ENCODE results near the gene KIF22.
"Not testable (repeated sequence)": the region's sequence is repeated elsewhere in the genome, so short reads cannot be mapped to it uniquely, and the experiment has no call there.

The KIF22 gene

DNA sequence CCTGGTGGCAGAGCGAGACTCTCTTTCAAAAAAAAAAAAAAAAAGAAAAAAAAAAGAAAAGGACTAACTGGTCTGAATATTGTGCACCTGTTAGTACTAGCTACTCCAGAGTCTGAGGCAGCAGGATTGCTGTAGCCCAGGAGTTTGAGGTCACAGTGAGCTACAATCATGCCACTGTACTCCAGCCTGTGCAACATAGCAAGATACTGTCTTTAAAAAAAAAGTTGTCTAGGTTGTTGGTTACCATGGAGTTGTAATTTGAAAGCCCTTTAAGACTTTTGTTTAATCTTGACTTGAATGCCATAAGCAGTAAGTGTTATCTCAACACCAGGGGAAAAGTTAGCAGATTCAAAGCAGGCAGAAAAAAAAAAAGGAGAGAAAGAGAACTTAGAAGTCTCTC lies 33.9 kb upstream of the KIF22 start:
- no peaks in the 10 kb centered on the region for H3K27me3 ChIP-seq (replicated peaks; ENCODE audit: control insufficient read depth, insufficient read depth, low read length)
- no peaks in the 10 kb centered on the region for H3K36me3 ChIP-seq (ENCODE audit: control insufficient read depth, insufficient read depth, low read length)
- no peak overlapping the region for H3K4me3 ChIP-seq (replicated peaks; ENCODE audit: low read depth, low read length)
- DNase-seq (ENCODE audit: extremely low read depth, insufficient read length): no peak
- TF ChIP-seq, protein P1, sequence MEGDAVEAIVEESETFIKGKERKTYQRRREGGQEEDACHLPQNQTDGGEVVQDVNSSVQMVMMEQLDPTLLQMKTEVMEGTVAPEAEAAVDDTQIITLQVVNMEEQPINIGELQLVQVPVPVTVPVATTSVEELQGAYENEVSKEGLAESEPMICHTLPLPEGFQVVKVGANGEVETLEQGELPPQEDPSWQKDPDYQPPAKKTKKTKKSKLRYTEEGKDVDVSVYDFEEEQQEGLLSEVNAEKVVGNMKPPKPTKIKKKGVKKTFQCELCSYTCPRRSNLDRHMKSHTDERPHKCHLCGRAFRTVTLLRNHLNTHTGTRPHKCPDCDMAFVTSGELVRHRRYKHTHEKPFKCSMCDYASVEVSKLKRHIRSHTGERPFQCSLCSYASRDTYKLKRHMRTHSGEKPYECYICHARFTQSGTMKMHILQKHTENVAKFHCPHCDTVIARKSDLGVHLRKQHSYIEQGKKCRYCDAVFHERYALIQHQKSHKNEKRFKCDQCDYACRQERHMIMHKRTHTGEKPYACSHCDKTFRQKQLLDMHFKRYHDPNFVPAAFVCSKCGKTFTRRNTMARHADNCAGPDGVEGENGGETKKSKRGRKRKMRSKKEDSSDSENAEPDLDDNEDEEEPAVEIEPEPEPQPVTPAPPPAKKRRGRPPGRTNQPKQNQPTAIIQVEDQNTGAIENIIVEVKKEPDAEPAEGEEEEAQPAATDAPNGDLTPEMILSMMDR (IDR thresholded peaks at IDR 0.05; ENCODE audit: insufficient read depth, low read length, poor library complexity, severe bottlenecking): no peak

DNA sequence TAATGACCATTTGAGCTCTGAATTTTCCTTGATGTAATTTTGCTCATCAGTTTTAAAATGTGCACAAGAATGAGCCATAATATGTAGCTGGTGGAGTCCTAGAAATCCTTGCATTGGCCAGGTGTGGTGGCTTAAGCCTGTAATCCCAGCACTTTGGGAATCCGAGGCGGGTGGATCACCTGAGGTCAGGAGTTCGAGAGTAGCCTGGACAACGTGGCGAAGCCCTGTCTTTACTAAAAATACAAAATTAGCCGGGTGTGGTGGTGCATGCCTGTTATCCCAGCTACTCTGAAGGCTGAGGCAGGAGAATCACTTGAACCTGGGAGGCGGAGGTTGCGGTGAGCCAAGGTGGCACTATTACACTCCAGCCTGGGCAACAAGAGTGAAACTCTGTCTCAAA lies 33.5 kb upstream of the KIF22 start:
- H3K27me3 ChIP-seq (replicated peaks; ENCODE audit: control insufficient read depth, insufficient read depth, low read length); H3K36me3 ChIP-seq (ENCODE audit: control insufficient read depth, insufficient read depth, low read length); H3K4me3 ChIP-seq (replicated peaks; ENCODE audit: low read depth, low read length); DNase-seq (ENCODE audit: extremely low read depth, insufficient read length): not testable (repeated sequence)

GRCh38 chr16:29757950-29758466 lies 32.5 kb upstream of the KIF22 start:
- no peaks in the 10 kb centered on the region for H3K27me3 ChIP-seq (replicated peaks; ENCODE audit: control insufficient read depth, insufficient read depth, low read length)
- no peaks in the 10 kb centered on the region for H3K36me3 ChIP-seq (ENCODE audit: control insufficient read depth, insufficient read depth, low read length)
- no peak for DNase-seq (ENCODE audit: extremely low read depth, insufficient read length)
- TF ChIP-seq, protein P1 (IDR thresholded peaks at IDR 0.05; ENCODE audit: insufficient read depth, low read length, poor library complexity, severe bottlenecking): no peak
- H3K4me3 ChIP-seq (replicated peaks; ENCODE audit: low read depth, low read length): no peak overlapping the region

DNA sequence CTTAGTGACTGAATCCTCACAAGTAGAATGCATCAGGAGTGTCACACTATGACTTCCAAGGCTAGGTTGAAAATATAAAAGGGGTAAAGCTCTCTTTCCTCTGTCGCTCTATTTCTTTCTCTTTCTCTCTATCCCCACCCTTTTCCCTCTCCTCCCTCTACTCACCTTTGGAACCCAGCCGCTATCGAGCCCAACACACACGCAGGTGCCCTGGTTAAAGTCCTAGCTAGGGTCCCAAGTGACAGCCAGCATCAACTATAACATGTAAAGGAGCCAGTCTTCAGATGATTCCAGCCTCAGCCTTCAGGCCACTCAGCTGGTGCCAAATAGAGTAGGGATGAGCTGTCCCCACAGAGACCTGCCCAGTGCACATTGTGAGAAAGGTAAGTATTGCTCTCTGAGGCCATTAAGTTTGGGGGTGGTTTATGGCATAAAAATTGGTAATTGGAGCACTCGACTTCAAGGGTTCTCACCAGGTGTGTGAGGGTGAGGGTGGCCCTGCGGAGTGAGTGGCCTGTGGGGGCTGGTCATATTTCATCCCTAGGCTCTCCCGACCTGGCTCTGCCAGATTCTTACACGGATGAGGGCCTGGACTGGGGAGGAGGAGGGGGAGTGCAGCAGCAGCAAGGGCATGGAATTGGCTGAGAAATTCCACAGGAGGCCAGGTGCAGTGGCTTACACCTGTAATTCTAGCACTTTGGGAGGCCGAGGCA lies 29.8 kb upstream of the KIF22 start:
- no peaks in the 10 kb centered on the region for H3K36me3 ChIP-seq (ENCODE audit: control insufficient read depth, insufficient read depth, low read length)
- no peaks in the 10 kb centered on the region for H3K27me3 ChIP-seq (replicated peaks; ENCODE audit: control insufficient read depth, insufficient read depth, low read length)
- no peak for DNase-seq (ENCODE audit: extremely low read depth, insufficient read length)
- TF ChIP-seq, protein P1 (IDR thresholded peaks at IDR 0.05; ENCODE audit: insufficient read depth, low read length, poor library complexity, severe bottlenecking): no peak
- no peak overlapping the region for H3K4me3 ChIP-seq (replicated peaks; ENCODE audit: low read depth, low read length)

DNA sequence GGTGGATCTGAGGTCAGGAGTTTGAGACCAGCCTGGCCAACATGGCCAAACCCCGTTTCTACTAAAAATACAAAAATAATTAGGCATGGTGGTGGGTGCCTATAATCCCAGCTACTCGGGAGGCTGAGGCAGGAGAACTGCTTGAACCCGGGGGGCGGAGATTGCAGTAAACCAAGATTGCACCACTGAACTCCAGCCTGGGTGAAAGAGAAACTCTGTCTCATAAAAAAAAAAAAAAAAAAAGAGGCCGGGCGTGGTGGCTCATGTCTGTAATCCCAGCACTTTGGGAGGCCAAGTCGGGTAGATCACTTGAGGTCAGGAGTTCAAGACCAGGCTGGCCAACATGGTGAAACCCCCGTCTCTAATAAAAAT lies 29.3 kb upstream of the KIF22 start:
- DNase-seq (ENCODE audit: extremely low read depth, insufficient read length); H3K4me3 ChIP-seq (replicated peaks; ENCODE audit: low read depth, low read length); H3K36me3 ChIP-seq (ENCODE audit: control insufficient read depth, insufficient read depth, low read length); H3K27me3 ChIP-seq (replicated peaks; ENCODE audit: control insufficient read depth, insufficient read depth, low read length): not testable (repeated sequence)

GRCh38 chr16:29761882-29762281 lies 28.7 kb upstream of the KIF22 start:
- H3K27me3 ChIP-seq (replicated peaks; ENCODE audit: control insufficient read depth, insufficient read depth, low read length): no peaks in the 10 kb centered on the region
- TF ChIP-seq, protein P1 (IDR thresholded peaks at IDR 0.05; ENCODE audit: insufficient read depth, low read length, poor library complexity, severe bottlenecking): no peak
- DNase-seq (ENCODE audit: extremely low read depth, insufficient read length): no peak
- no peak overlapping the region for H3K4me3 ChIP-seq (replicated peaks; ENCODE audit: low read depth, low read length)
- H3K36me3 ChIP-seq (ENCODE audit: control insufficient read depth, insufficient read depth, low read length): no peaks in the 10 kb centered on the region

GRCh38 chr16:29763326-29763725 lies 27.2 kb upstream of the KIF22 start:
- Histone ChIP-seq H3K4me3 (replicated peaks; ENCODE audit: low read depth, low read length) (no peak overlapping the region), H3K36me3 (ENCODE audit: control insufficient read depth, insufficient read depth, low read length) (no peaks in the 10 kb centered on the region), H3K27me3 (replicated peaks; ENCODE audit: control insufficient read depth, insufficient read depth, low read length) (no peaks in the 10 kb centered on the region)
- TF ChIP-seq, protein P1 (IDR thresholded peaks at IDR 0.05; ENCODE audit: insufficient read depth, low read length, poor library complexity, severe bottlenecking): no peak
- no peak for DNase-seq (ENCODE audit: extremely low read depth, insufficient read length)

Measured in GM06990 (cell line).